ENCODE data around the gene GCH1.

Gene GCH1

DNA sequence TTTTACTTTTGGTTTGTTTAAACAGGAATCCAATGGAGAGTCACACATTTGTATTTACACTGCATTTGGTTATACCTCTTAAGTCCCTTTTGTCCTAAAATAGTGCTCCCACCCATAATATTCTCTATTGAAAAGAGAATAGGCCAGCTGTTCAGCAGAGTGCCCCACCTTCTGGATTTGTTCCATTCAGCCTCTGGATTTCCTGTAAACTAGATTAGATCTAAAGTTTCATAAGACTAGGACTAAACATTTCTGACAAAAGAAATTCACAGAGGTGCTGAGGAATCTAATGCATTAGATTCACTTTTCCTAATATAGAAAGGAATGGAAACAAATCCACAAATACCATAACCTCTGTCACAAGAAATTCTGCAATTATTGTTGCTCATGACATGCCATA, 38.1 kb downstream of the GCH1 start:
- no peaks in the 10 kb centered on the region for H3K4me1 ChIP-seq (ENCODE audit: insufficient read depth, low read length)
- no peak overlapping the region for H3K9ac ChIP-seq (ENCODE audit: low read depth, low read length)
- no peaks in the 10 kb centered on the region; the same call in 1 of the 2 replicates for H3K36me3 ChIP-seq (ENCODE audit: insufficient read depth, low read length)
- no peak overlapping the region for H3K27ac ChIP-seq (ENCODE audit: low read depth, low read length)
- no peak overlapping the region for H3K4me3 ChIP-seq (ENCODE audit: low read length)
- H3K27me3 ChIP-seq (ENCODE audit: insufficient read depth, low read length), result no peaks in the 10 kb centered on the region
- no peaks in the 10 kb centered on the region for H3K9me3 ChIP-seq (ENCODE audit: insufficient read depth, low read depth, low read length)

DNA sequence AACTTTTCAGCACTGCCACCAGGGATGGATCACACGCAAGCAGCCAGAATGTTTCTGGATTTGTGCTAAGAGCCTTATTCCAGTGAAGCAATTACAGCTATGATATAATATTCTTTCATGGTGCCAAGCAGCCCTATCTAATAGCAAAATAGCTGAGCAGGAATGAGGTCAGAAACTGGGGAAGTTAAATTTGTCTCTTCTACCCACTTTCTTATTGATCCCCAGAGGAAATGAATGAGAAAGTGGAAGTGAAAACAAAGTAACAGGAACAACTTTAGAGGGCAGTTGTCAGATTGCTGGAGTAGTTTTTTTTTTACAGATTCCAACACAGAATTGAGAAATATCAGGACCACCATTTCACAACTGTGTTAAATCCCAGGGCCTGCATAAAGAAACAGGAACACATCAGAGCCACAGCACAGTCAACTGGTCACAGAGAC, 44.8 kb downstream of the GCH1 start:
- Histone ChIP-seq H3K4me3 (ENCODE audit: low read length) (no peak overlapping the region), H3K9me3 (ENCODE audit: insufficient read depth, low read depth, low read length) (no peaks in the 10 kb centered on the region), H3K4me1 (ENCODE audit: insufficient read depth, low read length) (peaks cover 12% of the 10 kb centered on the region), H3K36me3 (ENCODE audit: insufficient read depth, low read length) (no peaks in the 10 kb centered on the region), H3K27ac (ENCODE audit: low read depth, low read length) (no peak overlapping the region), H3K9ac (ENCODE audit: low read depth, low read length) (no peak overlapping the region), H3K27me3 (ENCODE audit: insufficient read depth, low read length) (no peaks in the 10 kb centered on the region)
- WGBS, result 80% methylated on average over 1 of the region's 1 CpG

GRCh38 chr14:54856152-54856551, 46.5 kb downstream of the GCH1 start:
- no peaks in the 10 kb centered on the region for H3K36me3 ChIP-seq (ENCODE audit: insufficient read depth, low read length)
- peaks cover 12% of the 10 kb centered on the region for H3K4me1 ChIP-seq (ENCODE audit: insufficient read depth, low read length)
- WGBS, result 97% methylated on average over 3 of the region's 4 CpGs
- H3K27ac ChIP-seq (ENCODE audit: low read depth, low read length), result no peak overlapping the region
- no peak overlapping the region for H3K9ac ChIP-seq (ENCODE audit: low read depth, low read length)
- H3K27me3 ChIP-seq (ENCODE audit: insufficient read depth, low read length), result no peaks in the 10 kb centered on the region
- H3K4me3 ChIP-seq (ENCODE audit: low read length), result no peak overlapping the region
- no peaks in the 10 kb centered on the region for H3K9me3 ChIP-seq (ENCODE audit: insufficient read depth, low read depth, low read length)

DNA sequence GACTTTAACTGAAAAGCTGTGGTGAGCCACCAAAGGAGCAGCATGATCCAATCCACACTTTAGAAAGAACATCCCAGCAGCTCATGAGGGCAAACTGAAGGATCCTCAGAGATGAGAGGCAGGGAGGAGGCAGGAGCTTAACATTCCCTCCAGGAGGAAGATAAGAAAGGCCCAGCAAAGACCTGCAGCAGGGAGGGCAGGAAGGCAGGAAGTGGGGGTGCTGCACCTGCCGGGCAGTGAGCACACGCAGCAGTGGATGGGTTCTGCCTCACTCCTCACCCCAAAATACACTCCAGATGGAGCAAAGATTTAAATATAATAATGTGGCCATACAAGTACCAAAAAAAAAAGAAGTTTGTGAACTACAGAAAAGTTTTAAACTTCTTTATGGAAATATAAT, 48.4 kb downstream of the GCH1 start:
- WGBS, result 19% methylated on average over 2 of the region's 2 CpGs
- no peaks in the 10 kb centered on the region for H3K27me3 ChIP-seq (ENCODE audit: insufficient read depth, low read length)
- no peaks in the 10 kb centered on the region for H3K9me3 ChIP-seq (ENCODE audit: insufficient read depth, low read depth, low read length)
- H3K27ac ChIP-seq (ENCODE audit: low read depth, low read length), result no peak overlapping the region; the same call in 1 of the 2 replicates
- no peak overlapping the region for H3K9ac ChIP-seq (ENCODE audit: low read depth, low read length)
- H3K4me3 ChIP-seq (ENCODE audit: low read length), result no peak overlapping the region
- no peaks in the 10 kb centered on the region for H3K36me3 ChIP-seq (ENCODE audit: insufficient read depth, low read length)
- H3K4me1 ChIP-seq (ENCODE audit: insufficient read depth, low read length), result peaks cover 12% of the 10 kb centered on the region

DNA sequence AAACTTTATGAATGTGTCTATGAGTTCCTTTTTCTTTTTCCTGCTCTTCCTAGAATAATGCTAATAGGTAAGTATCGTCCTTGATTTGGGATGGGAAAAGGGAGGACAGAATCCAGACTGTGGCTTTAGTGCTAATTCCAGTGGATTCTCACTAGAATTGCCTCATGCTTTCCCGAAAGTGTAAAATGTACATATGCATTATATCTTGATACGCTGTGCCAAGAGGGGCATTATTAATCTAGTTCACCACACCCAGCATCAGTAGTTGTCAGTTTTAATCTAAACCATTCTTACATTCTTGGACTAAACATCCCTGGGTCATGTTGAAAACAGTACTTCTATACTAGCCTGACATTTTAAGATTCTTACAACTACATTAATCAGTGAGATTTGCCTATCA, 49.3 kb downstream of the GCH1 start:
- H3K4me1 ChIP-seq (ENCODE audit: insufficient read depth, low read length), result peaks cover 12% of the 10 kb centered on the region
- WGBS, result 96% methylated on average over 3 of the region's 3 CpGs
- no peak overlapping the region for H3K4me3 ChIP-seq (ENCODE audit: low read length)
- H3K9me3 ChIP-seq (ENCODE audit: insufficient read depth, low read depth, low read length), result no peaks in the 10 kb centered on the region
- H3K27me3 ChIP-seq (ENCODE audit: insufficient read depth, low read length), result no peaks in the 10 kb centered on the region
- H3K27ac ChIP-seq (ENCODE audit: low read depth, low read length), result no peak overlapping the region
- H3K9ac ChIP-seq (ENCODE audit: low read depth, low read length), result no peak overlapping the region
- H3K36me3 ChIP-seq (ENCODE audit: insufficient read depth, low read length), result no peaks in the 10 kb centered on the region

GRCh38 chr14:54852215-54852614, 50.4 kb downstream of the GCH1 start:
- no peaks in the 10 kb centered on the region for H3K27me3 ChIP-seq (ENCODE audit: insufficient read depth, low read length)
- no peaks in the 10 kb centered on the region for H3K9me3 ChIP-seq (ENCODE audit: insufficient read depth, low read depth, low read length)
- WGBS, result 77% methylated on average over 2 of the region's 3 CpGs

DNA sequence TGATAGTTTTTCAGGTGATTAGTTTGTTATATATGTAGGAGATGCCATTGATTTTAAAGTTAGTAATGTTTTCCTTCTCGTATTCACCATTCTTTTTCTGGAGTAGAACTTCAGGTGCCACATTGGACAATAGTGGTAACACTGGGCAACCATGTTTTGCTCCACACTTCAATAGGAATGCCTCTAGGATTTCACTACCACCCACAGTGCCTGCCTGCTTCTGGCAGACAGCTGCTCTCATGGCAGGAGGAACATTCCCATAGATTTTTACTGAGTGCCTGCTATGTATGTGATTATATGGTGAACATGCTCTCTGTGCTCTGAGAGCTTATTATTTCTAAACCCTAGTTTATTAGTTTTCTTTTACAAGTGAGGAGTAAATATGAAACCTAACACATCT, 53.7 kb downstream of the GCH1 start:
- Histone ChIP-seq H3K9me3 (ENCODE audit: insufficient read depth, low read depth, low read length) (no peaks in the 10 kb centered on the region), H3K4me3 (ENCODE audit: low read length) (no peak overlapping the region), H3K36me3 (ENCODE audit: insufficient read depth, low read length) (no peaks in the 10 kb centered on the region), H3K9ac (ENCODE audit: low read depth, low read length) (no peak overlapping the region), H3K4me1 (ENCODE audit: insufficient read depth, low read length) (peaks cover 6% of the 10 kb centered on the region), H3K27me3 (ENCODE audit: insufficient read depth, low read length) (no peaks in the 10 kb centered on the region), H3K27ac (ENCODE audit: low read depth, low read length) (no peak overlapping the region)
- 100% methylated on average over 1 of the region's 1 CpG for WGBS

More at GRCh38 chr14:54852215-54852614, 50.4 kb downstream of the GCH1 start:
- no peaks in the 10 kb centered on the region for H3K36me3 ChIP-seq (ENCODE audit: insufficient read depth, low read length)
- no peak overlapping the region for H3K27ac ChIP-seq (ENCODE audit: low read depth, low read length)
- no peak overlapping the region for H3K4me3 ChIP-seq (ENCODE audit: low read length)
- no peak overlapping the region for H3K9ac ChIP-seq (ENCODE audit: low read depth, low read length)
- H3K4me1 ChIP-seq (ENCODE audit: insufficient read depth, low read length), result peaks cover 12% of the 10 kb centered on the region

DNA sequence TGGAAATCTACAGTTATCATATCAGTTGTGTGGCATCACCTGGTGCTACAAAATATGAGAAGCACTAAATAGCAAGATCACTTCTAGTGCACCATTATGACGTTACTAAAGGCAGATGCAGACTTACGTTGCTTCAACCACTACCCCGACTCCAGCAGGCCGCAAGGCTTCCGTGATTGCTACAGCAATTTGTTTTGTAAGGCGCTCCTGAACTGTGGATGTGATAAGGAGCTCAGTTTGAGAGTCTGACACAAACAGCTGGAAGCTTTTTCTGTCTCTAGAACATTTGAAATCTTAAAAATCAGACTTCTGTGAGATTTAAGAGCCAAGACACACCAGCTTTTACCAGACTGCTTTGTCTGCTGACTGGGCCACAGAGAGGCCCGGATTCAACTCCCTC, 57.0 kb downstream of the GCH1 start:
- H3K36me3 ChIP-seq (ENCODE audit: insufficient read depth, low read length), result 0 out of 2 replicates have a peak, but pooled peaks cover 2% of the 10 kb centered on the region
- H3K9me3 ChIP-seq (ENCODE audit: insufficient read depth, low read depth, low read length), result no peaks in the 10 kb centered on the region
- 96% methylated on average over 7 of the region's 7 CpGs for WGBS
- H3K4me1 ChIP-seq (ENCODE audit: insufficient read depth, low read length), result 0 out of 2 replicates have a peak, but pooled peaks cover 5% of the 10 kb centered on the region
- H3K27ac ChIP-seq (ENCODE audit: low read depth, low read length), result no peak overlapping the region
- no peak overlapping the region for H3K4me3 ChIP-seq (ENCODE audit: low read length)
- H3K9ac ChIP-seq (ENCODE audit: low read depth, low read length), result no peak overlapping the region
- no peaks in the 10 kb centered on the region for H3K27me3 ChIP-seq (ENCODE audit: insufficient read depth, low read length)

GRCh38 chr14:54844479-54844878, 58.1 kb downstream of the GCH1 start:
- no peak overlapping the region for H3K9ac ChIP-seq (ENCODE audit: low read depth, low read length)
- H3K27me3 ChIP-seq (ENCODE audit: insufficient read depth, low read length), result no peaks in the 10 kb centered on the region
- WGBS, result 86% methylated on average over 2 of the region's 2 CpGs
- H3K9me3 ChIP-seq (ENCODE audit: insufficient read depth, low read depth, low read length), result no peaks in the 10 kb centered on the region
- 0 out of 2 replicates have a peak, but pooled peaks cover 5% of the 10 kb centered on the region for H3K4me1 ChIP-seq (ENCODE audit: insufficient read depth, low read length)
- no peak overlapping the region for H3K4me3 ChIP-seq (ENCODE audit: low read length)
- no peak overlapping the region for H3K27ac ChIP-seq (ENCODE audit: low read depth, low read length)
- 0 out of 2 replicates have a peak, but pooled peaks cover 4% of the 10 kb centered on the region for H3K36me3 ChIP-seq (ENCODE audit: insufficient read depth, low read length)

DNA sequence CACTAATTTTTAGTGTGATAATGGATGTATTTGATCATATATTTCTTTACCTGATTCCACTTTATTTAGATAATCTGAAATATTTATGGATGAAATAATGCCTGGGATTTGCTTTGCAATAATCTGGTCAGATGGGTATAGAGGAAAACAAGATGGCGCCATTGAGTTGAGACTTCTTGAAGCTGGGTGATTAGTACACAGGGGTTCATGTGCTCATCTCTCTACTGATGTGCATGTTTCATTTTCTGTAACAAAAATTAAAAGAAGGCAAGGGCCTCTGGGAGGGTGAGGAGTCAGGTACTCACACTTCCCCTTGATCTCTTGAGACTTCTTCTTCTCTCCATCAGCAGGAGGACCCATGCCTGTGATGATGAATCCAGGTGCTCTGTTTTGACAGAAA, 61.8 kb downstream of the GCH1 start:
- Histone ChIP-seq H3K36me3 (ENCODE audit: insufficient read depth, low read length) (0 out of 2 replicates have a peak, but pooled peaks cover 4% of the 10 kb centered on the region), H3K27me3 (ENCODE audit: insufficient read depth, low read length) (no peaks in the 10 kb centered on the region), H3K4me3 (ENCODE audit: low read length) (no peak overlapping the region), H3K27ac (ENCODE audit: low read depth, low read length) (no peak overlapping the region), H3K9ac (ENCODE audit: low read depth, low read length) (no peak overlapping the region), H3K4me1 (ENCODE audit: insufficient read depth, low read length) (0 out of 2 replicates have a peak, but pooled peaks cover 5% of the 10 kb centered on the region), H3K9me3 (ENCODE audit: insufficient read depth, low read depth, low read length) (no peaks in the 10 kb centered on the region)
- WGBS, result 81% methylated on average over 1 of the region's 1 CpG

DNA sequence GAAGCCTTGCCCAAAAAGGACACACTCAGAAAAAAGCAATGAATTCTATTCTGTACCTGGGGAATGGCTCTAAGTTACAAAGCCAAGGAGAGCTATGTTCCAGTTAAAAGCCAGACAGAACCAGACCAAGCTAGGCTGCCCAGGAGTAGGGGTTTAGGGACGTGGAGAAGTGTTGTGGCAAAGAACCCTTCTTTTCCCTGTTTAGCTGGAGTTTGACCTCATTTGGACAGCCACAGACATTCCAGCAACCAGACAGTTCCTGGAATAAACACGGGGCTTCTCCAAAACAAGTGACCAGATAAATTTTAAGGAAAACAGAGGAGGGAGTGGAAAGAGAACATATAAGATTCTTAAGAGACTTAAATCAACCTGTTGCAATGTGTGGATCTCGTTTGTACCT, 62.3 kb downstream of the GCH1 start:
- Histone ChIP-seq H3K27me3 (ENCODE audit: insufficient read depth, low read length) (no peaks in the 10 kb centered on the region), H3K27ac (ENCODE audit: low read depth, low read length) (no peak overlapping the region), H3K4me1 (ENCODE audit: insufficient read depth, low read length) (0 out of 2 replicates have a peak, but pooled peaks cover 5% of the 10 kb centered on the region), H3K9ac (ENCODE audit: low read depth, low read length) (no peak overlapping the region), H3K9me3 (ENCODE audit: insufficient read depth, low read depth, low read length) (no peaks in the 10 kb centered on the region), H3K36me3 (ENCODE audit: insufficient read depth, low read length) (0 out of 2 replicates have a peak, but pooled peaks cover 4% of the 10 kb centered on the region), H3K4me3 (ENCODE audit: low read length) (no peak overlapping the region)
- WGBS, result 84% methylated on average over 2 of the region's 3 CpGs

DNA sequence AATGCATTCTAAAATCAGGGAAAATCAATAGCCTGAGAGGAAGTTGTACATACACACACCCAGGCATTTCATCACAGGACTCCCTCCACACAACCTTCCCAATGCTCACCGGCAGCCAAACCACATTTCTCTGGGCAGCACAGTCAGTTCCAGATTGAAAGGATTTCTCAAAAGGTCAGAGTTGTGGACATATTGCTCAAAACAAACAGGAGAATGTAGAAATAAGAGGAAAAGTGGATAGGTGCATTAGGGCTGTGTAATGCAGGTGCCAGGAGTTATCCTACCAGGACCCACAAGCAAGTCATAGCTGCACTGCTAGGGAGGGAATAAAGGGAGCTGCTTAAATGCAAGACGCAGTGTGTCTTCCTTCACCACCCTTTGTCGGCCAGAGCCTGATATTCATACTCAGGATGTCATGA, 62.9 kb downstream of the GCH1 start:
- 92% methylated on average over 3 of the region's 3 CpGs for WGBS
- H3K9me3 ChIP-seq (ENCODE audit: insufficient read depth, low read depth, low read length), result no peaks in the 10 kb centered on the region
- H3K27me3 ChIP-seq (ENCODE audit: insufficient read depth, low read length), result no peaks in the 10 kb centered on the region
- H3K4me3 ChIP-seq (ENCODE audit: low read length), result no peak overlapping the region
- 0 out of 2 replicates have a peak, but pooled peaks cover 4% of the 10 kb centered on the region for H3K36me3 ChIP-seq (ENCODE audit: insufficient read depth, low read length)
- H3K4me1 ChIP-seq (ENCODE audit: insufficient read depth, low read length), result 0 out of 2 replicates have a peak, but pooled peaks cover 5% of the 10 kb centered on the region
- H3K9ac ChIP-seq (ENCODE audit: low read depth, low read length), result no peak overlapping the region
- no peak overlapping the region for H3K27ac ChIP-seq (ENCODE audit: low read depth, low read length)
